ENCODE measurements around the gene NRG2. TPM values are rescaled to one million over a fixed set of nuclear protein-coding genes. Genes with fewer than 3 reads are reported as not detected.

Gene NRG2
- total RNA-seq, 1 experiment from 2014 or later: 0.91 TPM

GRCh38 chr5:139805545-139805944 is 237.6 kb downstream of the NRG2 start:
- Histone ChIP-seq H3K4me1 (ENCODE audit: control insufficient read depth in 1 of 2, insufficient read depth in 2 of 2, low read length in 2 of 2) (no peaks in the 10 kb centered on the region), H3K4me2 (ENCODE audit: low read length) (no peak overlapping the region), H3K27ac (ENCODE audit: low read depth, low read length) (no peak overlapping the region), H3K79me2 (ENCODE audit: insufficient read depth, low read length) (no peaks in the 10 kb centered on the region), H4K20me1 (ENCODE audit: insufficient read depth) (no peaks in the 10 kb centered on the region), H3K4me3 (replicated peaks in 1 of 2; ENCODE audit: low read depth in 1 of 2, low read length in 2 of 2) (no peak overlapping the region), H3K9me3 (ENCODE audit: control insufficient read depth in 1 of 2, insufficient read depth in 1 of 2, low read depth in 1 of 2, low read length in 2 of 2) (no peaks in the 10 kb centered on the region), H3K36me3 (ENCODE audit: control insufficient read depth in 1 of 2, insufficient read depth in 2 of 2, low read length in 2 of 2) (no peaks in the 10 kb centered on the region), H2AFZ (ENCODE audit: low read depth, low read length, poor library complexity, severe bottlenecking) (no peak overlapping the region), H3K9me2 (ENCODE audit: insufficient read depth) (no peaks in the 10 kb centered on the region), H3K9ac (ENCODE audit: low read length) (no peak overlapping the region), H3K27me3 (ENCODE audit: insufficient read depth, low read length) (peaks cover 22% of the 10 kb centered on the region)
- TF ChIP-seq MAX (IDR thresholded peaks at IDR 0.05) (no peak), SIN3A (IDR thresholded peaks at IDR 0.05; ENCODE audit: low read depth) (no peak), EGR1 (IDR thresholded peaks at IDR 0.05; ENCODE audit: low read depth) (no peak), CBX3 (IDR thresholded peaks at IDR 0.05; ENCODE audit: low read depth) (no peak), RAD21 (IDR thresholded peaks at IDR 0.05; ENCODE audit: low read depth) (no peak), EZH2 (IDR thresholded peaks at IDR 0.05) (no peak)
- TF ChIP-seq, protein P1, sequence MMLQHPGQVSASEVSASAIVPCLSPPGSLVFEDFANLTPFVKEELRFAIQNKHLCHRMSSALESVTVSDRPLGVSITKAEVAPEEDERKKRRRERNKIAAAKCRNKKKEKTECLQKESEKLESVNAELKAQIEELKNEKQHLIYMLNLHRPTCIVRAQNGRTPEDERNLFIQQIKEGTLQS (IDR thresholded peaks at IDR 0.05): no peak
- ChIA-PET RAD21 (ENCODE audit: low non-redundant PET in 1 of 2, low total read pairs in 2 of 2, uncharacterized antibody in 2 of 2, unreplicated experiment in 2 of 2) (no interaction called here), POLR2A (no interaction called here), CTCF (no interaction called here)
- no peak for DNase-seq (ENCODE audit: low read depth, low spot score)
- intact Hi-C loops (cut with micrococcal nuclease): no loop called here
- ATAC-seq: no peak
- no TSS peak for BruUV-seq (replicated peaks)

- intact Hi-C loops (cut with micrococcal nuclease): no loop called here
- no peak for ATAC-seq
- CTCF ChIA-PET: no interaction called here
- no peak overlapping the region for H3K27ac ChIP-seq (ENCODE audit: low read depth, low read length)
- no peak for TF ChIP-seq ZFX (IDR thresholded peaks at IDR 0.05)
- TF ChIP-seq ZNF274 (IDR thresholded peaks at IDR 0.05; ENCODE audit: low read depth, low read length): no peak
- TF ChIP-seq SRF (IDR thresholded peaks at IDR 0.05; ENCODE audit: low read depth): no peak
- TF ChIP-seq CTCF (IDR thresholded peaks at IDR 0.05 in 2 of 3, conservative IDR thresholded peaks at IDR 0.05 in 1 of 3; ENCODE audit: borderline replicate concordance in 1 of 3, insufficient read depth in 1 of 3, low read depth in 2 of 3, low read length in 2 of 3): no peak
- no peak for TF ChIP-seq RAD21 (IDR thresholded peaks at IDR 0.05; ENCODE audit: low read depth)
- no peak for TF ChIP-seq POLR2AphosphoS5 (IDR thresholded peaks at IDR 0.05; ENCODE audit: low read depth, low read length)
- no peak for TF ChIP-seq EGR1 (IDR thresholded peaks at IDR 0.05; ENCODE audit: low read depth)
- no peak for TF ChIP-seq EZH2 (IDR thresholded peaks at IDR 0.05)
- H3K9ac ChIP-seq (ENCODE audit: low read length): no peak overlapping the region
- no TSS peak for BruUV-seq (replicated peaks)
- no peaks in the 10 kb centered on the region for H3K79me2 ChIP-seq (ENCODE audit: insufficient read depth, low read length)
- H3K9me3 ChIP-seq (ENCODE audit: control insufficient read depth in 1 of 2, insufficient read depth in 1 of 2, low read depth in 1 of 2, low read length in 2 of 2): no peaks in the 10 kb centered on the region
- no peaks in the 10 kb centered on the region for H4K20me1 ChIP-seq (ENCODE audit: insufficient read depth)
- no peaks in the 10 kb centered on the region for H3K9me2 ChIP-seq (ENCODE audit: insufficient read depth)
- no peak overlapping the region for H3K4me2 ChIP-seq (ENCODE audit: low read length)
- peaks cover 22% of the 10 kb centered on the region for H3K27me3 ChIP-seq (ENCODE audit: insufficient read depth, low read length)
- no peak overlapping the region for H2AFZ ChIP-seq (ENCODE audit: low read depth, low read length, poor library complexity, severe bottlenecking)
- POLR2A ChIA-PET: no interaction called here
- RAD21 ChIA-PET (ENCODE audit: low non-redundant PET in 1 of 2, low total read pairs in 2 of 2, uncharacterized antibody in 2 of 2, unreplicated experiment in 2 of 2): no interaction called here
- no peak for DNase-seq (ENCODE audit: low read depth, low spot score)
- no peaks in the 10 kb centered on the region for H3K4me1 ChIP-seq (ENCODE audit: control insufficient read depth in 1 of 2, insufficient read depth in 2 of 2, low read length in 2 of 2)
- H3K36me3 ChIP-seq (ENCODE audit: control insufficient read depth in 1 of 2, insufficient read depth in 2 of 2, low read length in 2 of 2): no peaks in the 10 kb centered on the region
- no peak overlapping the region for H3K4me3 ChIP-seq (replicated peaks in 1 of 2; ENCODE audit: low read depth in 1 of 2, low read length in 2 of 2)
Measured at GRCh38 chr5:139804800-139805397, 238.2 kb downstream of the NRG2 start.
